Measurements from ENCODE around the gene SLC6A1. TPM values are rescaled to one million over a fixed set of nuclear protein-coding genes. Genes with fewer than 3 reads are reported as not detected.

The SLC6A1 gene
- total and polyA plus RNA-seq, 2 of the 8 experiments (the other 6 are each of a cell fraction or from before 2014, with no cell fraction given), result 0.30 to 0.63 TPM

DNA sequence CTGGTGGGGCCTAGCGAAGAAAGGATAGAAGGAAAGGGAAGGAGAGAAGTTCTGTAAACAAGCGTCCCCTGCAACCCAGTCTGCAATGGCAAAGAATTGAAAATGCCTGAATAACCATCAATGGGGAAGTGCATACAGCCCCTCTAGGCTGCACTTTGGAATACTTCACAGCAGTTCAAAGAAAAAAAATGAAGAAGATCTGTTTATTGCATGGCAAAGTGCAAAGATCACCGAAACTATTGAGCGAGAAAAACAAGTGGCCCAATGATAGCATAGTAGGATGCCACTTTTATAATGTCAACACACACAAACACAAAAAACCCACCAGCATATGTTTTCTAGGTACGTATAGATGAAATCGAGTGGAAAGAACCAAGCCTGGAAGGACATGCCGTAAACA lies 13.6 kb upstream of the SLC6A1 start:
- Histone ChIP-seq H2AFZ (ENCODE audit: low read length) (no peak overlapping the region), H3K4me2 (ENCODE audit: insufficient read depth in 1 of 2, low read depth in 2 of 2, low read length in 2 of 2) (no peak overlapping the region), H3K9me3 (ENCODE audit: insufficient read depth in 2 of 2, low read depth in 1 of 2, low read length in 1 of 2) (no peaks in the 10 kb centered on the region), H3K27ac (ENCODE audit: low read depth, low read length) (no peak overlapping the region), H4K8ac (ENCODE audit: extremely low read depth, insufficient read depth, low read length) (no peak overlapping the region), H3K23me2 (ENCODE audit: low read depth, low read length) (no peaks in the 10 kb centered on the region), H2BK15ac (ENCODE audit: low read length) (no peak overlapping the region), H3K79me2 (ENCODE audit: control insufficient read depth in 1 of 2, insufficient read depth in 2 of 2, low read length in 2 of 2) (no peaks in the 10 kb centered on the region), H3K4me3 (ENCODE audit: extremely low read depth in 1 of 4, insufficient read depth in 2 of 4, low read depth in 3 of 4, low read length in 4 of 4) (no peak overlapping the region), H3K9ac (replicated peaks in 1 of 4; ENCODE audit: extremely low read depth in 1 of 4, low read depth in 3 of 4, low read length in 3 of 4) (no peak overlapping the region), H2AK5ac (ENCODE audit: low read depth, low read length) (no peak overlapping the region), H3K4me1 (replicated peaks in 1 of 4; ENCODE audit: control insufficient read depth in 3 of 4, insufficient read depth in 4 of 4, low read length in 3 of 4) (peaks cover 6 to 12% (median 7%) of the 10 kb centered on the region in 4 experiments), H2BK12ac (ENCODE audit: low read depth, low read length) (no peak overlapping the region), H3K79me1 (ENCODE audit: low read depth, low read length) (no peaks in the 10 kb centered on the region), H3K36me3 (ENCODE audit: control insufficient read depth in 2 of 4, insufficient read depth in 4 of 4, low read length in 3 of 4) (no peaks in the 10 kb centered on the region; a peak in 1 of 8 replicates), H2BK120ac (replicated peaks; ENCODE audit: low read depth, low read length) (no peak overlapping the region), H3K14ac (ENCODE audit: insufficient read length) (no peak overlapping the region), H4K91ac (replicated peaks; ENCODE audit: insufficient read length, low read length) (no peak overlapping the region), H2BK5ac (ENCODE audit: low read depth, low read length) (no peak overlapping the region), H4K5ac (ENCODE audit: insufficient read length, low read depth, low read length) (no peak overlapping the region), H3K27me3 (replicated peaks in 1 of 4; ENCODE audit: control insufficient read depth in 3 of 4, extremely low read depth in 1 of 4, insufficient read depth in 3 of 4, low read length in 3 of 4) (no peaks in the 10 kb centered on the region; a peak in 2 of 7 replicates), H3K56ac (replicated peaks; ENCODE audit: insufficient read length, low read depth, low read length) (no peak overlapping the region), H4K20me1 (replicated peaks in 1 of 2; ENCODE audit: control insufficient read depth in 1 of 2, insufficient read depth in 2 of 2, low read length in 2 of 2) (no peaks in the 10 kb centered on the region), H3K18ac (ENCODE audit: extremely low read depth, low read length) (no peak overlapping the region), H2BK20ac (ENCODE audit: low read length) (no peak overlapping the region), H3K4ac (replicated peaks; ENCODE audit: insufficient read length, low read depth, low read length) (no peak overlapping the region), H3K23ac (ENCODE audit: insufficient read length) (no peak overlapping the region)
- FAIRE-seq (no peak), DNase-seq (ENCODE audit: low read depth in 1 of 2, low spot score in 2 of 2) (no peak)
- TF ChIP-seq SIRT6 (IDR thresholded peaks at IDR 0.05; ENCODE audit: low read length) (no peak), PHF8 (conservative IDR thresholded peaks at IDR 0.05; ENCODE audit: low read depth, low read length) (no peak), CBX8 (IDR thresholded peaks at IDR 0.05; ENCODE audit: borderline replicate concordance, low read depth, low read length) (no peak), CHD1 (IDR thresholded peaks at IDR 0.05; ENCODE audit: low read depth, low read length) (no peak), CBX5 (IDR thresholded peaks at IDR 0.05; ENCODE audit: low read depth, low read length) (no peak)
- POLR2A ChIA-PET (ENCODE audit: partially characterized antibody), result interaction anchor here (1.2 to 2.1 kb wide), 2 partner anchors 12 to 14 kb away, joined by 4 to 5 read pairs; partner anchors contain the start of gene SLC6A1
- CTCF ChIA-PET (ENCODE audit: partially characterized antibody), result interaction anchor here (2.0 to 13.3 kb wide), 4 partner anchors 15 to 81 kb away, joined by 9 to 207 read pairs (median 36); partner anchors contain the start of gene SLC6A1
- WGBS, 2 experiments (ENCODE audit: extremely low coverage in 1 of 2, insufficient coverage in 1 of 2, insufficient read length in 1 of 2, insufficient replicate concordance in 2 of 2, low coverage in 1 of 2, low lambda C conversion rate in 2 of 2, missing lambda C conversion rate in 1 of 2), result 85% methylated on average over 7 of the region's 7 CpGs; no CpG with 5 or more reads in 1 of the 2 experiments

All from H1 (cell line).